GM12878 (cell line): Measurements from ENCODE around the gene THOC6. TPM values are rescaled to one million over a fixed set of nuclear protein-coding genes. Genes with fewer than 3 reads are reported as not detected.

Experiments
- ATAC-seq: fragments of 200-7000 bp; cut with Tn5 transposase; 3 replicates; pipeline ENCODE4 v1.9.1; 2020; ENCODE audit warnings: mild to moderate bottlenecking, moderate library complexity
- BruUV-seq: library from RNA; stranded (reverse); fragments of 400-500 nt; replicated peaks from 2 replicates; lab custom pipeline; 2021; lab: Mats Ljungman, UMichigan
- CTCF ChIA-PET: fragments of 300-600 bp; sonication (Branson Sonifier 250); formaldehyde crosslinking; extraction: SDS; loops from one replicate; lab custom pipeline; 2021; ENCODE audit warnings: inconsistent platforms; lab: Yijun Ruan, JAX
- POLR2A ChIA-PET: fragments of 350-600 bp; formaldehyde crosslinking; extraction: SDS; loops from one replicate; lab custom pipeline; 2021; ENCODE audit warnings: inconsistent platforms; lab: Charles Lee
- RAD21 ChIA-PET: fragments of 300-600 bp; sonication (Branson Sonifier 250); formaldehyde crosslinking; loops from one replicate; lab custom pipeline; 2023; ENCODE audit warnings: antibody characterized with exemption; ENCODE audit not compliant: unreplicated experiment; lab: Charles Lee
- SMC1A ChIA-PET: fragments of 300-600 bp; sonication (Branson Sonifier 250); formaldehyde crosslinking; loops from one replicate; lab custom pipeline; 2023; ENCODE audit not compliant: unreplicated experiment, uncharacterized antibody; lab: Charles Lee
- DNase-seq: peaks from one replicate; pipeline ENCODE4 v3.0.0-alpha.2; 2011; ENCODE audit warnings: low read depth, low spot score
- FAIRE-seq: peaks from 3 replicates; lab custom pipeline; 2011; peaks lifted over from hg19 to GRCh38; lab: Jason Lieb, UNC
- H2AFZ ChIP-seq: 2 replicates; pipeline ENCODE4 v1.6.0; 2011; ENCODE audit warnings: low read depth, low read length, control low read depth; ENCODE audit not compliant: control insufficient read depth
- H3K27ac ChIP-seq: 2 replicates; pipeline ENCODE4 v1.5.1; 2011; ENCODE audit warnings: control low read depth; ENCODE audit not compliant: control insufficient read depth, insufficient read depth
- H3K27me3 ChIP-seq, 2 experiments: replicated peaks in 1 of 2; 2 replicates each; pipeline versions ENCODE4 v1.6.0 to v1.6.1; 2011; ENCODE audit warnings: low read length in 1 of 2; ENCODE audit not compliant: control insufficient read depth in 2 of 2, insufficient read depth in 2 of 2
- H3K36me3 ChIP-seq, 2 experiments: 2 replicates each; pipeline ENCODE4 v1.5.1; 2011; ENCODE audit warnings: low read length in 1 of 2; ENCODE audit not compliant: control insufficient read depth in 2 of 2, insufficient read depth in 2 of 2
- H3K4me1 ChIP-seq: 2 replicates; pipeline ENCODE4 v1.6.1; 2011; ENCODE audit warnings: mild to moderate bottlenecking, low read length, moderate library complexity, mixed read lengths; ENCODE audit not compliant: control insufficient read depth, insufficient read depth
- H3K4me2 ChIP-seq: 2 replicates; pipeline ENCODE4 v1.6.0; 2011; ENCODE audit warnings: control low read depth; ENCODE audit not compliant: control insufficient read depth, insufficient read depth
- H3K4me3 ChIP-seq: fragments of 200-600 bp; sonication (generic); 2 replicates; pipeline ENCODE4 v1.5.1; 2016
- H3K79me2 ChIP-seq: 2 replicates; pipeline ENCODE4 v1.6.0; 2011; ENCODE audit warnings: low read length; ENCODE audit not compliant: control insufficient read depth, insufficient read depth
- H3K9ac ChIP-seq: 2 replicates; pipeline ENCODE4 v1.8.0; 2011; ENCODE audit warnings: low read length, control low read depth, mixed read lengths; ENCODE audit not compliant: control insufficient read depth, insufficient read depth
- H3K9me3 ChIP-seq: replicated peaks from 3 replicates; pipeline ENCODE4 v1.5.1; 2011; ENCODE audit warnings: mild to moderate bottlenecking, low read length; ENCODE audit not compliant: control insufficient read depth, insufficient read depth
- H4K20me1 ChIP-seq: 2 replicates; pipeline ENCODE4 v1.6.0; 2011; ENCODE audit not compliant: control insufficient read depth, insufficient read depth
- EGR1 ChIP-seq, 2 experiments: IDR thresholded peaks; 1 replicate in 1 of 2; 2 replicates in 1 of 2; pipeline ENCODE4 v1.6.1; 2011 to 2012; ENCODE audit warnings: low read depth in 2 of 2, low read length in 2 of 2, borderline replicate concordance in 1 of 2, mild to moderate bottlenecking in 1 of 2, moderate library complexity in 1 of 2
- IRF3 ChIP-seq: fragments of 450-650 bp; IDR thresholded peaks from 2 replicates; pipeline ENCODE4 v1.6.1; 2014; ENCODE audit warnings: mild to moderate bottlenecking
- MYC ChIP-seq: IDR thresholded peaks from 2 replicates; pipeline ENCODE4 v1.6.1; 2011; ENCODE audit warnings: mild to moderate bottlenecking, low read length, moderate library complexity, inconsistent platforms; ENCODE audit not compliant: insufficient read depth, insufficient replicate concordance, insufficient read length, severe bottlenecking
- PAX5 ChIP-seq: IDR thresholded peaks from 2 replicates; pipeline ENCODE4 v1.6.1; 2011; ENCODE audit warnings: low read depth, low read length, borderline replicate concordance
- PKNOX1 ChIP-seq: fragments of 450-650 bp; IDR thresholded peaks from 2 replicates; pipeline ENCODE4 v1.6.1; 2016; ENCODE audit warnings: mild to moderate bottlenecking
- PML ChIP-seq: IDR thresholded peaks from 2 replicates; pipeline ENCODE4 v1.6.1; 2012; ENCODE audit warnings: low read length, inconsistent platforms
- POU2F2 ChIP-seq: IDR thresholded peaks from 3 replicates; pipeline ENCODE4 v1.6.1; 2011; ENCODE audit warnings: low read depth, mild to moderate bottlenecking, low read length, borderline replicate concordance
- RCOR1 ChIP-seq: conservative IDR thresholded peaks from 2 replicates; pipeline ENCODE4 v1.6.1; 2012; ENCODE audit warnings: low read depth, low read length, improper control_type of control experiment
- RELB ChIP-seq: fragments of 450-650 bp; IDR thresholded peaks from 2 replicates; pipeline ENCODE4 v1.6.1; 2017; ENCODE audit warnings: low read depth, mild to moderate bottlenecking, moderate library complexity
- SMAD1 ChIP-seq: fragments of 450-650 bp; IDR thresholded peaks from 2 replicates; pipeline ENCODE4 v1.6.1; 2018; ENCODE audit warnings: mild to moderate bottlenecking, low read depth; ENCODE audit not compliant: partially characterized antibody
- SMARCA5 ChIP-seq: fragments of 450-650 bp; IDR thresholded peaks from 2 replicates; pipeline ENCODE4 v1.6.1; 2017; ENCODE audit warnings: mild to moderate bottlenecking
- USF1 ChIP-seq: IDR thresholded peaks from 2 replicates; pipeline ENCODE4 v1.6.1; 2011; ENCODE audit warnings: borderline replicate concordance, low read depth, mild to moderate bottlenecking, moderate library complexity, mixed read lengths, low read length; ENCODE audit not compliant: insufficient read depth; ENCODE audit errors: extremely low read length
- ZBTB40 ChIP-seq: fragments of 450-650 bp; IDR thresholded peaks from 2 replicates; pipeline ENCODE4 v1.6.1; 2016; ENCODE audit warnings: mild to moderate bottlenecking, moderate library complexity, borderline replicate concordance
- WGBS: methylation state at CpG from one replicate; pipeline ENCODE4 v1.1.6; 2016; ENCODE audit warnings: low lambda C conversion rate; ENCODE audit not compliant: insufficient replicate concordance, insufficient coverage; ENCODE audit errors: missing lambda C conversion rate; 5-methylcytosine and 5-hydroxymethylcytosine counted together
- in situ Hi-C: fragments of 300-500 bp; cut with MboI; formaldehyde crosslinking; loops from 9 replicates; pipeline ENCODE4 v1.14.3; 2018; ENCODE audit warnings: mixed read lengths
- intact Hi-C: fragments of 100-400 bp; cut with micrococcal nuclease; formaldehyde crosslinking; loops from one replicate; pipeline ENCODE4 v1.14.2; 2022; ENCODE audit not compliant: unreplicated experiment
- polyA plus RNA-seq, 11 experiments: library from polyadenylated mRNA; depleted of rRNA in 4 of 11; unstranded in 6 of 11; stranded (reverse) in 5 of 11; fragments of >200 nt; fragmentation: Nextera tagmentation in 4 of 11; fragmentation: Illumina TruSeq in 1 of 11; extraction: Ambion mirVana in 4 of 11; extraction: Trizol in 1 of 11; gene quantifications; 1 replicate in 1 of 11; 2 replicates in 10 of 11; pipeline versions ENCODE4 v1.2.1 to v1.2.3, GENCODE V29; 2011 to 2016; ENCODE audit warnings: inconsistent platforms in 2 of 11, missing spikeins in 2 of 11, low read depth in 1 of 11
- total RNA-seq, 4 experiments: library from RNA; depleted of rRNA in 3 of 4; stranded (reverse); fragments of >200 nt in 3 of 4; fragmentation: Illumina TruSeq in 1 of 4; extraction: Trizol in 1 of 4; gene quantifications; 2 replicates each; pipeline versions ENCODE4 v1.2.1 to v1.2.3, GENCODE V29; 2013 to 2021

The THOC6 gene
- total and polyA plus RNA-seq, 10 of the 15 experiments (the other 5 are each of a cell fraction or from before 2014, with no cell fraction given) = 1.0 to 54.4 (median 27.9) TPM

GRCh38 chr16:2988590-2989099 lies 35.2 kb upstream of the THOC6 start (continued):
- no peak for TF ChIP-seq RELB
- no peak for TF ChIP-seq SMAD1
- TF ChIP-seq SMARCA5 = no peak

GRCh38 chr16:2990891-2991290 lies 32.9 kb upstream of the THOC6 start:
- Histone ChIP-seq H3K4me2 (no peak overlapping the region), H3K4me3 (no peak overlapping the region), H2AFZ (no peak overlapping the region), H4K20me1 (no peaks in the 10 kb centered on the region), H3K4me1 (no peaks in the 10 kb centered on the region), H3K36me3 (no peaks in the 10 kb centered on the region), H3K27me3 (peaks cover 2 to 4% of the 10 kb centered on the region in 2 experiments; a peak in 2 of 4 replicates), H3K79me2 (no peaks in the 10 kb centered on the region), H3K9me3 (no peaks in the 10 kb centered on the region), H3K9ac (no peak overlapping the region), H3K27ac (no peak overlapping the region)
- no peak for FAIRE-seq
- in situ Hi-C loops = no loop called here
- ChIA-PET POLR2A (no interaction called here), SMC1A (interaction anchor here (0.7 kb wide), 1 partner anchor 13 kb away, joined by 3 read pairs; no protein-coding TSS in a partner anchor), RAD21 (no interaction called here), CTCF (no interaction called here)
- intact Hi-C loops = no loop called here
- DNase-seq = no peak
- BruUV-seq = no TSS peak
- 9% methylated on average over 10 of the region's 10 CpGs for WGBS
- no peak for ATAC-seq
- no peak for TF ChIP-seq USF1
- no peak for TF ChIP-seq PAX5
- no peak for TF ChIP-seq POU2F2
- no peak for TF ChIP-seq IRF3
- no peak for TF ChIP-seq PKNOX1
- no peak for TF ChIP-seq MYC
- no peak for TF ChIP-seq ZBTB40
- no peak for TF ChIP-seq PML
- no peak for TF ChIP-seq RCOR1
- no peak for TF ChIP-seq EGR1 (IDR thresholded peaks at IDR 0.05; ENCODE audit: borderline replicate concordance in 1 of 2, low read depth in 2 of 2, low read length in 2 of 2)
